Mesenteric fat pad (tissue), 1 donor: Measurements from ENCODE around the gene CARD19. TPM values are rescaled to one million over a fixed set of nuclear protein-coding genes. Genes with fewer than 3 reads are reported as not detected.

Source experiments
- DNase-seq: peaks from one replicate; pipeline ENCODE4 v3.0.0-alpha.2; 2020; ENCODE audit warnings: low spot score
- total RNA-seq: library from RNA; stranded (reverse); fragmentation: NEBNext Ultra II Directional; extraction: Animal tissue kit (Norgen Biotek cat#: 25700); gene quantifications from one replicate; pipeline ENCODE4 v1.2.1, GENCODE V29; 2021
- donor health status: DM: yes; HTN: yes; CAD: no.

The CARD19 gene
- total RNA-seq, 1 donor from 2014 or later, result 38.9 TPM

DNA sequence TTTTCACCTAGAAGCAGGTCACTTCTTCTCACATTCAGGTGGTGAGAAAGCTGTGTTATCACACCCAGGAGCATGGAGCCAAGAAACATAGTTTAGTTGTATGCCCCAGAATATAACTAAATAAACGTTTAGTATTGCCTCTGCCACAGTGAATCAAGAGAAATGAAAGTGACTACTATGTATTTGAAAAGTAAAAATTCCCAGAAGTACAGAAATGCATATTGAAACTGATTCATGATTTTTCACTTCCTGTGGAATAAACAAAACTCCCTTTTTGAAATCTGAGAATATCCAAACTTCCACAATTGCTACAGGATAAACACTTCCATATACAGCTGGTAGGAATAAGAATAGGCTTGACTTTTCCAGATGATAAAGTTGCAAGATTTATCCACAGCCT lies 53.3 kb downstream of the CARD19 start:
- DNase-seq, result no peak

DNA sequence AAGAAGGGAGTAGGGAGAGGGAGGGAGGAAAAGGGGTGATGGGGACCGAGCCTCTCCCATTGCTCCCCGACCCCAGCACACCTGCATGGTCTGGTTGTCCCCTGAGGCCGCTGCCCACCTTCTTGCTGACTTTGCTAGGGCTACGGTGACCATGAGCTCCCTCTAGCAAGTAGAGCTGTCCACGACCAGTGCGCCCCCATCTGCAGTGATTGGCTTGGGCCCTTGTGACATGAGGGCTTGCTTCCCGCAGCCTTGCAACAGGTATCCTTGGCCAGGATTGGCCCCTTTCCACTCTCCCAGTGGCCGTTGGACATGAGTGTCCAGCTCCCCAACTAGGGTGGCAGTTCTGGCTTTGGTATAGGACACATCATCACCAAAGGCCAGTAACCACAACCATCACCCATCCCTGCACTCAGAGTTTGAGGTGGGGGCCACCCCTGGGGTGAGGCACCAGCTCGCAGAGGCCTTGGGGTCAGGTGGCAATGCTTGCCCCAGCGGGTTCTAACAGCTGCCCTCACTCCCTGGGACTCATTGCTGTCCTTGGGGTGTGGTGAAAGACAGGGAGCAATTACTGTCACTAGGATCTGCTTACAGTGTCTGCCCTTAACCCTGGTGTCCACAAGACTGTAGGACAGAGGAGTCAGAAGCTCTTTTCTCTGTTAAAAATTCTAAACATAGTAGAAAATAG lies 55.2 kb downstream of the CARD19 start:
- no peak for DNase-seq

GRCh38 chr9:93154293-93154903 lies 58.4 kb downstream of the CARD19 start:
- no peak for DNase-seq

DNA sequence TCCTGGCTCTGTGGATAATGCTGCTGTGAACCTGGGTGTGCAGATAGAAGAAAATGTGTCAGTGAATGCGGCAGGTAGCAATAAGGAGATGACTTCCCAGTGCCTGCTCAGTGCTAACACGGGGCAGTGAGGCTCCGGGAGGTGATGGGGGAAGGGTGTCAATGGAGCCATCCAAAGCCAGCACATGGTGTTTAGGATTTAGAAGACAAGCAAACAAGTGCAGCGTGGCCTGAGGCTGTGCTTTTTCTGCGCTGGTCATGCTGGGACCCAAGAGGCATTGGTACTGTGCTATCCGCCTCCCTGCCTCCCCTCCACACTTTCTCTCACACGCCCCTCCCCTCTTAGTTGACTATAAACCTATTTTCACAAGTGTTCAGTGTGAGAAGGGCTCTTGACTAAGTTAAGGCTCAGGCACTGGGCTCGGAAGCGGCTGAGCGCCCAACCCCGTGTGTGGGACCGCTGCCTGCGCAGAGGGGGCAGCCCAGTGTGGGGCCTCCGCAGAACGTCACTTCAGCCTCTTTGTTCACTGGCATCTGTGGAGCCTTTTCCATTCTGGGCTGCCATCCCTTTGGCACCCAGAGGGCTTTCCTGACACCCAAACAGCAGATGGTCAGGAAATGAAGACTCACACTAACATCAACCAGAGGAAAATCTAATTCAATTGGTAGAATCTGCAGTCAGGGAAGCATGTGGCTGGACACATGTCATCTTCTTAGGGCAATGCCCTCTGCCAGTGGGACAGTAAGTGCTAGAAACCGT lies 59.9 kb downstream of the CARD19 start:
- DNase-seq, result no peak

GRCh38 chr9:93156475-93157008 lies 60.5 kb downstream of the CARD19 start:
- no peak for DNase-seq

DNA sequence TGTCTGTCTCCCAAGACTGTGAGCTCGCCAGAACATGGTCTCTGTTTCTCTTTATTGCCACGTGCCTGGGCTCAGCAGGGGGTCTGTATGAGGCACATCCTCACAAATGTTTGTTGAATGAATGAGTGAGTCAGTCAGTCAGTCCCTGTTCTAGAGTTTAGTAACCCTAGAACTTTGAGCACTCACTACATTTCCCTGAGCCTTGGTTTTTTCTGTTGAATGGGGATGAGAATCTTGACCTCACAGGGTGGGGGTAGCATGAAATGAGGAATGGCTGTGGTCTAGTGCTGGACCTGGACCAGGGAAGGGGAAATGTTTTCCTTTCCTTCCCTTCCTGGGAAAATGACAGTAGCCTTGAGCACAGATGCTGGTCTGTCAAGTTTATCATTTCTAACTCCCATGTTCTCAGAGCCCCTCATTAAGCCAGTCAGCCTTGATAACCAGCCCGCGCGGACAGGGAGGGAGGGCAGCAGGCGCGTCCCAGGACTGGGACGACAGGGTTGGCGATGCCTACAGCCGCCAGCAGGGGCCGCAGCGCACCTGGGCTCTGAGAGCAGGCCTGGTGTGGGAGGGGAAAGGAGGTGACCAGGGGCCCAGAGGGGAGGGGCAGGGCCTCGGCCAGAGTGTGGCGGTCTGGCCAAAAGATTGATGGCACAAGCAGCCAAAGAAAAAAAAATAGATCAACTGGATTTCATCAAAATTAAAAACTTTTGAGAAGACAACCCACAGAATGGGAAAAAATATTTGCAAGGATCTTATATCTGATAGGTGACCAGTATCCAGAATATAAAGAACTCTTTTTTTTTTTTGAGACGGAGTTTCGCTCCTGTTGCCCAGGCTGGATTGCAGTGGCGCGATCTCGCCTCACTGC lies 63.8 kb downstream of the CARD19 start:
- peak; percentile 93 for DNase-seq

DNA sequence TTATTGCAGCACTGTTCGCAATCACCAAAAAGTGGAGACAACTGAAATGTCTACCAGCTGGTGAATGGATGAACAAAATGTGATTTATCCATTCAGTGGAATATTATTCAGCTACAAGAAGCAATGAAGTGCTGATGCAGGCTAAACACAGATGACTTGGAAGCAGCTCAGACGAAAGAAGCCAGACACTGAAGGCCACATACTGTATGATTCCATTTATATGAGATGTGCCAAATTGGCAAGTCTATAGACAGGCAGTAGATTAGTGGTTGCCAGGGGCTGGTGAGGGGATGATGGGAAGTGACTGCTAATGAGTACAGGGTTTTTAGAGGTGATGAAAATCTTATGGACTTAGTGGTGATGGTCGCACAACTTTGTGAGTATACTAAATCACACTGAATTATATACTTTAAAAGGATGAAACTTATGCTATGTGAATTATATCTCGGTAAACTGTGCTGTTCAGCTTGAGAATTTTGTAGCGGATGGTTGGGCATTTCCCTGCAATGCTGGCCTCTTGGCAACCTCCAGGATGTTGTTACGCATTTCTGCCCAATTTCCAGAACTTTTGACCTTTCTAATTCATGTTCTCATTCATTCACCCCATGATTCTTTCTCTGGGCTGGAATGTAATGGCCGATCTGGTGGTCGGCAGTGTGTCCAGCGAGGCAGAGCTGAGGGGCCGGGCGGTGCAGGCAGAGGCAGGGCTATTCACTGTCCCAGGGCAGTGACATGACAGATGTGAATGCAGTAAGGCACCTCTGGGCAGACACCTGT lies 66.0 kb downstream of the CARD19 start:
- DNase-seq, result no peak

Other genes with a start within 250 kb of the CARD19 start
- gene ZNF484, start 218.2 kb upstream of the CARD19 start, total RNA-seq, result 6.9 TPM
- 9.8 TPM for gene FGD3, start 148.7 kb upstream of the CARD19 start, total RNA-seq
- 2.0 TPM for gene SUSD3, start 37.5 kb upstream of the CARD19 start, total RNA-seq
- gene NINJ1, start 38.0 kb downstream of the CARD19 start, total RNA-seq, result 58.8 TPM
- gene WNK2, start 87.9 kb downstream of the CARD19 start, total RNA-seq, result 1.1 TPM